ENCODE data around the gene CACYBP. TPM values are rescaled to one million over a fixed set of nuclear protein-coding genes. Genes with fewer than 3 reads are reported as not detected.
"Not testable (repeated sequence)": the region's sequence is repeated elsewhere in the genome, so short reads cannot be mapped to it uniquely, and the experiment has no call there.

CACYBP gene
- polyA plus RNA-seq, 1 donor (not counting 4 experiments of a cell fraction or from before 2014, with no cell fraction given), result 59.3 TPM

DNA sequence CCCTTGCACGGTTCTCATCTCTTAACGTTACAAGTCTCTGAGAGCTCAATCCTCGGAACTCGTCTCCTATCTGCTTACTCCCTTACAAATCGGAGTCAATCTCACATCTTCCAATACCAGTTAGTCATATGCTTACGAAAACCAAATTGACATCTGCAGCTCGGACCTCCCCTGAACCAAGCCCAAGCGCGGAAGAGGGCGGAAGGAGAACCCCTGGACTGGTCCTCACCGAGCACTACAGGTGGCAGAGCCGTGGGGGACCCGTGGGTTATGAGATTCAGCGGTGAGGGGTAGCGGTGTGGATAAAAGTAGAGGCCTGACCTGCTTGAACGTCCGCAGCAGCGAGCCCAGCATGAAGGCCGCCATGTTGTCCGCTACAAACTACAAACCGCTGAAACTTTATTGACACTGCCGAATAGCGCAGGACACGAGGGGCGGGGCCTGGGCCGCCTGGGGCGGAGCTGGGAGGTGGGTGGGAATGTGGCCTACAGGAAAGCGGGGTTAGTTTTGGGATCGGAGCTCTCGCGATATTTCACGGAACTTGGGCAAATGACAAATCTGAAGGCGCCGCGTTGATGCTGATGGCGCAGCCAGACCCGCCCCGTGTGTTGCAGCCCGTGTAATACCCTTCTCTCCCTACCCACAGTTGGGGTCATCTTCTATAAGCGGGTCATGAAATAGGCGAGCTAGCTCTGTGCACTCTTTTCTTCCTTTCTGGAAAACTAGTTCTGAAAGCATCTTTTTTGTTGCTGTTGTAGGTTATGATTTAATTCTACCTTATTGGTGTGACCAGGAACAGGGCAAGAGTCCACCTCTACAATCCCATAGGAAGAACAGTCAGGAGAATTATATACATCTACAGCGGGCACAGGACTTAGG is 23.5 kb downstream of the CACYBP start, which contains the start of gene MRPS14:
MRPS14 (minus strand) TSS at position 383 of the 879 bp plus-strand sequence; CDS start at position 366, 17 bp downstream.
- Histone ChIP-seq H2AFZ (ENCODE audit: control insufficient read depth, low read length) (peak within 1 kb of the TSS; percentile 98), H4K20me1 (ENCODE audit: control insufficient read depth, extremely low read depth, insufficient read depth, low read length) (no peaks in the 10 kb centered on the region), H3K9me3 (ENCODE audit: control insufficient read depth, low read depth, low read length) (no peaks in the 10 kb centered on the region), H3K27ac (ENCODE audit: control insufficient read depth, insufficient read depth, low read length) (peak within 1 kb of the TSS; percentile 92), H3K4me3 (ENCODE audit: control insufficient read depth in 2 of 3, extremely low read depth in 1 of 3, insufficient read depth in 2 of 3, low read depth in 1 of 3, low read length in 3 of 3) (peak within 1 kb of the TSS; percentile 58 to 94 (median 94)), H3K27me3 (ENCODE audit: control insufficient read depth, extremely low read depth, insufficient read depth, low read length) (no peaks in the 10 kb centered on the region), H3K36me3 (ENCODE audit: control insufficient read depth in 2 of 2, extremely low read depth in 1 of 2, insufficient read depth in 2 of 2, low read length in 2 of 2) (peaks cover 0 to under 1% of the 10 kb centered on the region in 2 experiments), H3K4me1 (ENCODE audit: control insufficient read depth, extremely low read depth, insufficient read depth, low read length) (peaks cover 19% of the 10 kb centered on the region), H3K9ac (ENCODE audit: control insufficient read depth, extremely low read depth, insufficient read depth, low read length) (peak within 1 kb of the TSS; percentile 95), H3K79me2 (ENCODE audit: control insufficient read depth, insufficient read depth, low read length) (peaks cover 32% of the 10 kb centered on the region), H3K9me1 (ENCODE audit: control insufficient read depth, extremely low read depth, insufficient read depth, low read length) (no peaks in the 10 kb centered on the region), H3K4me2 (ENCODE audit: control insufficient read depth, extremely low read depth, insufficient read depth, low read depth, low read length) (peak within 1 kb of the TSS; percentile 74)
- TF ChIP-seq EZH2 (IDR thresholded peaks at IDR 0.05; ENCODE audit: low read length), result no peak
- TF ChIP-seq, protein P1, sequence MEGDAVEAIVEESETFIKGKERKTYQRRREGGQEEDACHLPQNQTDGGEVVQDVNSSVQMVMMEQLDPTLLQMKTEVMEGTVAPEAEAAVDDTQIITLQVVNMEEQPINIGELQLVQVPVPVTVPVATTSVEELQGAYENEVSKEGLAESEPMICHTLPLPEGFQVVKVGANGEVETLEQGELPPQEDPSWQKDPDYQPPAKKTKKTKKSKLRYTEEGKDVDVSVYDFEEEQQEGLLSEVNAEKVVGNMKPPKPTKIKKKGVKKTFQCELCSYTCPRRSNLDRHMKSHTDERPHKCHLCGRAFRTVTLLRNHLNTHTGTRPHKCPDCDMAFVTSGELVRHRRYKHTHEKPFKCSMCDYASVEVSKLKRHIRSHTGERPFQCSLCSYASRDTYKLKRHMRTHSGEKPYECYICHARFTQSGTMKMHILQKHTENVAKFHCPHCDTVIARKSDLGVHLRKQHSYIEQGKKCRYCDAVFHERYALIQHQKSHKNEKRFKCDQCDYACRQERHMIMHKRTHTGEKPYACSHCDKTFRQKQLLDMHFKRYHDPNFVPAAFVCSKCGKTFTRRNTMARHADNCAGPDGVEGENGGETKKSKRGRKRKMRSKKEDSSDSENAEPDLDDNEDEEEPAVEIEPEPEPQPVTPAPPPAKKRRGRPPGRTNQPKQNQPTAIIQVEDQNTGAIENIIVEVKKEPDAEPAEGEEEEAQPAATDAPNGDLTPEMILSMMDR (optimal IDR thresholded peaks at IDR 0.05 in 1 of 3, IDR thresholded peaks at IDR 0.05 in 1 of 3, conservative IDR thresholded peaks at IDR 0.05 in 1 of 3; ENCODE audit: extremely low read depth in 1 of 3, insufficient read depth in 2 of 3, low read length in 3 of 3), result no peak
- peak; percentile 92 for FAIRE-seq
- dilution Hi-C loops (cut with MboI; ENCODE audit: extremely low pct_ligation_motif_present, low sequenced_read_pairs), result no loop called here
- peak; percentile 85 for DNase-seq (ENCODE audit: low read depth, low spot score)

DNA sequence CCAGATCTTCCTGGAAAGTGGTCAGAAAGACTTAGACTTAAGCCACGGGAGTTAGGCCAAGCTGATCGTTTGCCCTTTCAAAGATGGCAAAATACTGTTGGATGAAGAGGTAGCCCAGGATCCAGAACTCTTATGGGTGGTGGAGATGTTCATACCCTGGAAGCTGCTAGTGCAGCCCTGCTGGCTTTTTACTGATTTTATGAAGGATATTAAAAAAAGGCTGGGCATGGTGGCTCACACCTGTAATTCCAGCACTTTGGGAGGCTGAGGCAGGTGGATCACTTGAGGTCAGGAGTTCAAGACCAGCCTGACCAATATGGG is 24.1 kb downstream of the CACYBP start:
- FAIRE-seq; H3K9me1 ChIP-seq (ENCODE audit: control insufficient read depth, extremely low read depth, insufficient read depth, low read length); H3K9me3 ChIP-seq (ENCODE audit: control insufficient read depth, low read depth, low read length); dilution Hi-C loops (cut with MboI; ENCODE audit: extremely low pct_ligation_motif_present, low sequenced_read_pairs); H3K36me3 ChIP-seq (ENCODE audit: control insufficient read depth in 2 of 2, extremely low read depth in 1 of 2, insufficient read depth in 2 of 2, low read length in 2 of 2); H4K20me1 ChIP-seq (ENCODE audit: control insufficient read depth, extremely low read depth, insufficient read depth, low read length); H3K27me3 ChIP-seq (ENCODE audit: control insufficient read depth, extremely low read depth, insufficient read depth, low read length); DNase-seq (ENCODE audit: low read depth, low spot score): not testable (repeated sequence)
- Histone ChIP-seq H3K27ac (ENCODE audit: control insufficient read depth, insufficient read depth, low read length) (peak overlapping the region; percentile 92), H3K4me1 (ENCODE audit: control insufficient read depth, extremely low read depth, insufficient read depth, low read length) (peaks cover 19% of the 10 kb centered on the region), H3K9ac (ENCODE audit: control insufficient read depth, extremely low read depth, insufficient read depth, low read length) (peak overlapping the region; percentile 95), H3K4me2 (ENCODE audit: control insufficient read depth, extremely low read depth, insufficient read depth, low read depth, low read length) (peak overlapping the region; percentile 63), H2AFZ (ENCODE audit: control insufficient read depth, low read length) (peak overlapping the region; percentile 71), H3K79me2 (ENCODE audit: control insufficient read depth, insufficient read depth, low read length) (peaks cover 32% of the 10 kb centered on the region), H3K4me3 (ENCODE audit: control insufficient read depth in 2 of 3, extremely low read depth in 1 of 3, insufficient read depth in 2 of 3, low read depth in 1 of 3, low read length in 3 of 3) (peak overlapping the region; percentile 58 to 94 (median 94))
